ENCODE measurements around the gene PACRG. TPM values are rescaled to one million over a fixed set of nuclear protein-coding genes. Genes with fewer than 3 reads are reported as not detected.
A peak's percentile ranks its signal among the peaks of the same experiment; 100 is the strongest.

Gene PACRG
- total and polyA plus RNA-seq, 2 experiments from 2014 or later: 0.83 to 3.7 TPM

DNA sequence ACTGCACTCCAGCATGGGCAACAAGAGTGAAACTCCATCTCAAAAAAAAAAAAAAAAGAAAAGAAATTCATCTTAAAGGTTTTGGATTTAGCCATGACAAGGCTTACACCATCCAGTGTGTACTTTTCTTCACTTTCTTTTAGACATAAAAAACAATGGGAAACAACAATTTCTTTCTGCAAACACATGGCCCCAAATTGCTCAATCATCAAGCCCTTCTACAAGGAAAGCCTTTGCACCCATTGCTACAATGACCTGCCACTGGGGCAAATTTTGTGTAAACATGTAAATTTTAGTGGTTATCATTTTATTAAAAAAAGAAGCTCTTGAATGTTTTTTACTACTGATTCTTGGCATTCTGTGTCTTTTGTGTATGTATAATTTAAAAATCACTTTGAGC is 554.9 kb downstream of the PACRG start:
- no peaks in the 10 kb centered on the region for H3K9me3 ChIP-seq (ENCODE audit: low read depth)
- TF ChIP-seq, protein P1, sequence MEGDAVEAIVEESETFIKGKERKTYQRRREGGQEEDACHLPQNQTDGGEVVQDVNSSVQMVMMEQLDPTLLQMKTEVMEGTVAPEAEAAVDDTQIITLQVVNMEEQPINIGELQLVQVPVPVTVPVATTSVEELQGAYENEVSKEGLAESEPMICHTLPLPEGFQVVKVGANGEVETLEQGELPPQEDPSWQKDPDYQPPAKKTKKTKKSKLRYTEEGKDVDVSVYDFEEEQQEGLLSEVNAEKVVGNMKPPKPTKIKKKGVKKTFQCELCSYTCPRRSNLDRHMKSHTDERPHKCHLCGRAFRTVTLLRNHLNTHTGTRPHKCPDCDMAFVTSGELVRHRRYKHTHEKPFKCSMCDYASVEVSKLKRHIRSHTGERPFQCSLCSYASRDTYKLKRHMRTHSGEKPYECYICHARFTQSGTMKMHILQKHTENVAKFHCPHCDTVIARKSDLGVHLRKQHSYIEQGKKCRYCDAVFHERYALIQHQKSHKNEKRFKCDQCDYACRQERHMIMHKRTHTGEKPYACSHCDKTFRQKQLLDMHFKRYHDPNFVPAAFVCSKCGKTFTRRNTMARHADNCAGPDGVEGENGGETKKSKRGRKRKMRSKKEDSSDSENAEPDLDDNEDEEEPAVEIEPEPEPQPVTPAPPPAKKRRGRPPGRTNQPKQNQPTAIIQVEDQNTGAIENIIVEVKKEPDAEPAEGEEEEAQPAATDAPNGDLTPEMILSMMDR (IDR thresholded peaks at IDR 0.05; ENCODE audit: low read depth, low read length): no peak

DNA sequence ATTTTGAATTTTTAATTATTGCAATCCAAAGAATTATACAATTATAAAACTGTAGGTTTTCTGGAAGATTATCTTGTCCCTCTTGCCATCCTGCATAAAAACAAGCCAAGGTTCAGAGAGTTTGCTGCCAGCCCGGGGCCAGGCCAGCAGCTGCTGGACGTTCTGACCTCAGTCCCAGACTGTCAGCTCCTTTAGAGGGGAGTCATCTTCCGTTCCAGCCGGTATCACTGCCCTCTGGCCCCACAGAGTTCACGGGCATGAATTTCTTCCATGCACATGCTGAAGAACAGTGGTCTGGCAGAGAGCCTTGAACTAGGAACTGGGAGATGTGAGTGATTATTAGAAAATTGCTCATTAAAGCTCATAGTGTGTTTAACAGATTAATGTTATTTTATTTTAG is 556.4 kb downstream of the PACRG start:
- no peaks in the 10 kb centered on the region for H3K27me3 ChIP-seq
- DNase-seq (ENCODE audit: low read depth in 1 of 2, low spot score in 1 of 2): peak in 1 of 2 donors; percentile 60
- no peak overlapping the region for H3K27ac ChIP-seq
- H3K4me3 ChIP-seq: no peak overlapping the region
- no peaks in the 10 kb centered on the region for H3K9me3 ChIP-seq (ENCODE audit: low read depth)
- peaks cover 16% of the 10 kb centered on the region for H3K4me1 ChIP-seq (ENCODE audit: low read depth)
- no peaks in the 10 kb centered on the region for H3K36me3 ChIP-seq
- TF ChIP-seq, protein P1 (IDR thresholded peaks at IDR 0.05; ENCODE audit: low read depth, low read length): no peak

More for the DNA sequence above, 554.9 kb downstream of the PACRG start:
- H3K4me3 ChIP-seq: no peak overlapping the region
- peak in 1 of 2 donors; percentile 26 for DNase-seq (ENCODE audit: low read depth in 1 of 2, low spot score in 1 of 2)
- no peak overlapping the region for H3K27ac ChIP-seq
- peaks cover under 1% of the 10 kb centered on the region for H3K4me1 ChIP-seq (ENCODE audit: low read depth)
- no peaks in the 10 kb centered on the region for H3K36me3 ChIP-seq
- H3K27me3 ChIP-seq: no peaks in the 10 kb centered on the region

DNA sequence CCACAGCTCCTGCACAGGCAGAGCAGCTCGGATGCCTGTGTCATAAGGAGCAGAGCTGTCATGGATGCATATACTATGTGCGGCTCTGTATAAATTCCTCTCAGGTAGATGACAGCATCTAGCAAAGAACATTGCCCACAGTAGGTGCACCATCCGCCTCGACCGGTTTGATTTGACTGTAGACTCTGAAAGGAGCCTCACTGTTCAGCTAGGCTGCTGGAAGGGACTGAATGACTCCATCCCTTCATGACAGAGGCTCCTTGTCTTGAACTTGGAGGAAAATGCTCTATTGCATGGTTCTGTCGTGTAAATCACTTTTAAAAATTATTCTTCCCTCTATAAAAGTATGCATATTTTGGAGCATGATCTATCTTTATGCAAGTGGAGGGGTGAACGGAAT is 557.9 kb downstream of the PACRG start:
- peaks cover 21% of the 10 kb centered on the region for H3K4me1 ChIP-seq (ENCODE audit: low read depth)
- no peak overlapping the region for H3K27ac ChIP-seq

DNA sequence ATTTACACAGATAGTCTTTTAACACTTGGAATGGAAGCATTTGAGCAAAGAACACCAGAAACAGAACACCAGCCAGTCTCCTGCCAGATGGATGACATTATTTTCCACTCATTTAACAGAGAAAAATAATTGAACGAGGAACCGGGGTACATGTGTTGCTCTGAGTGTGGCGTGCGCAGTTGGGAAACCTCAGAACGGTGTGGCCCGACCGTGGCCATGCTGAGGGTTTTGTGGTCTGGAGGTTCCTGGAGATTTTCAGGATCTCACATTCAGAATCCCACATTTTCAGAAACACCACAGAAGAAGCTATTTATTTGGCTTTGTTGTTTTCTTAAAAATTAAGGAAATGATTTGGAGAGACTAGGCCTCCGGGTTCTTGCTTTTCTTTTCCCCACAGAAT is 559.9 kb downstream of the PACRG start:
- Histone ChIP-seq H3K4me1 (ENCODE audit: low read depth) (peaks cover 21% of the 10 kb centered on the region), H3K36me3 (no peaks in the 10 kb centered on the region), H3K4me3 (no peak overlapping the region), H3K27me3 (no peaks in the 10 kb centered on the region), H3K9me3 (ENCODE audit: low read depth) (no peaks in the 10 kb centered on the region), H3K27ac (peak overlapping the region; percentile 70)
- no peak for DNase-seq (ENCODE audit: low read depth in 1 of 2, low spot score in 1 of 2)
- TF ChIP-seq, protein P1 (IDR thresholded peaks at IDR 0.05; ENCODE audit: low read depth, low read length): no peak

More for the DNA sequence above, 557.9 kb downstream of the PACRG start:
- H3K4me3 ChIP-seq: no peak overlapping the region
- H3K36me3 ChIP-seq: no peaks in the 10 kb centered on the region
- TF ChIP-seq, protein P1 (IDR thresholded peaks at IDR 0.05; ENCODE audit: low read depth, low read length): no peak
- DNase-seq (ENCODE audit: low read depth in 1 of 2, low spot score in 1 of 2): no peak
- no peaks in the 10 kb centered on the region for H3K27me3 ChIP-seq
- no peaks in the 10 kb centered on the region for H3K9me3 ChIP-seq (ENCODE audit: low read depth)

DNA sequence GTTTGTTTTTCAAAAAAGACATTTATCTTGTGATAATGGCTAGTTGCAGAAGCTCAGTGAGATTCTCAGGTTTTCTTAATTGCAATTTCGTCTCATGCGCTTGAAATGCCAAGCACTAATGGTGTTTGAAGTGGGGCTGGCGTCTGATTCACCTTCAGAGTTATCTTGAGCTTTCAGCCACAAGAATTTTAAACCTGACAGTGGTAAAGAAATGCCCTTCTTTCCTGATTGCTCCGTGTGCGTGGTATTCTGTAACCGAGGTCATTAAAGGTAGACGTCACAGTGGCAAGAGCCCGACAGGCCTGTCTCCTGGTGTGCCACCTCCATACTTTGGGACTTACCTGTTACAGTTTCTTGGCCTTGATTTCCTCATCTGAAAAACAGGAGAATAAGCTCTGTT is 560.3 kb downstream of the PACRG start:
- TF ChIP-seq, protein P1 (IDR thresholded peaks at IDR 0.05; ENCODE audit: low read depth, low read length): no peak
- H3K4me1 ChIP-seq (ENCODE audit: low read depth): peaks cover 21% of the 10 kb centered on the region
- H3K27ac ChIP-seq: peak overlapping the region; percentile 70
- H3K4me3 ChIP-seq: no peak overlapping the region
- H3K36me3 ChIP-seq: no peaks in the 10 kb centered on the region
- peak in 1 of 2 donors; percentile 35 for DNase-seq (ENCODE audit: low read depth in 1 of 2, low spot score in 1 of 2)
- no peaks in the 10 kb centered on the region for H3K9me3 ChIP-seq (ENCODE audit: low read depth)
- no peaks in the 10 kb centered on the region for H3K27me3 ChIP-seq

DNA sequence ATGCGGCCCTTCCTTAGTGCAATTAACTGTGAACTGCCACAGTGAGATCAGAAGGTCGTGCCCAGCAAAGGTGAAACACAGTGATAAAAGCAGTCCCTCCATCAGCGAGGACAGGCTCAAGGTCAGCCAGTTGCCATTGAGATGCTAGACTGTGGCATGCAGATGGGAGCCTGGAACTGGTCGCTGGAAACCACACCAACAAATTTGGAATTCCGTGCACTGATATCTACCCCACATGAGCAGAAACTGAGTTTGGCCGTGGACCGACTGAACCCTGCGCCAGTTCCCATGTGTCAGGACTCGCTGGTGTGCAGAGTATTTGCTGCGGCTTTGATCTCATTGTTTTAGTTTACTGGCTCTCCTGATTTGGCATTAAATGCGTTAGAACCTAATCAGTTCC is 561.1 kb downstream of the PACRG start:
- Histone ChIP-seq H3K36me3 (no peaks in the 10 kb centered on the region), H3K27ac (peak overlapping the region; percentile 70), H3K4me3 (no peak overlapping the region), H3K27me3 (no peaks in the 10 kb centered on the region), H3K4me1 (ENCODE audit: low read depth) (peaks cover 21% of the 10 kb centered on the region), H3K9me3 (ENCODE audit: low read depth) (no peaks in the 10 kb centered on the region)
- peak in 1 of 2 donors; percentile 23 for DNase-seq (ENCODE audit: low read depth in 1 of 2, low spot score in 1 of 2)
- TF ChIP-seq, protein P1 (IDR thresholded peaks at IDR 0.05; ENCODE audit: low read depth, low read length): no peak

Data from cardiac muscle cell (in vitro differentiated cells and primary cell).